SK-N-MC (cell line): Measurements from ENCODE around the gene COL18A1.

Experiments
- EZH2 ChIP-seq: fragments of 200-600 bp; sonication (generic); IDR thresholded peaks from one replicate; pipeline ENCODE4 v1.6.1; 2017; ENCODE audit warnings: antibody characterized with exemption
- POLR2AphosphoS5 ChIP-seq: IDR thresholded peaks from 2 replicates; pipeline ENCODE4 v1.6.1; 2012; ENCODE audit warnings: mild to moderate bottlenecking, low read depth, low read length, borderline replicate concordance

DNA sequence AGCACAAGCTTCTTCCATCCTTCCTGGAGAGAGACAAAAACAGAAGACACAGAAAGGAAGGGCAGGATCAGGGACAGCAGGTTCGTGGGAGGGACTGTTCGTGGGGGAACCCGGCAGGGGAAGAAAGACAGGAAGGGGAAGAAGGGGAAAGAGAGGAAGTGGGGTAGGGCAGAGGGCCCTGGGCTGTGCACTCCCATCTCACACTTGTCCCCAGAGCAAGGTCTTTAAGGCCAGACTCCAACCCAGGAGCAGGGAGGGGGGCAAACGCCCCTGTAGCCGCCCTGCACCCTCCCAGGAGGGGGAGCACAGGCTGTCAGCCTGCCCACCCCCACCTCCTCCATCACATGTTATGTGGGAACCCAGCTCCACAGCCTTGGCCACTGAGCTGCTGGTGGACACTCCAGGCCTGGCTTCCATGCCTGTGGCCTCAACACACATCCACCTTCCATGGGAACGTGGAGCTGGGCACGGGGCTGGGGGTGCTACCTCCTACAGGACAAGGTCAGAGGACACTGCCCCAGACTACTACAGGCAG is 127.9 kb downstream of the COL18A1 start:
- TF ChIP-seq POLR2AphosphoS5, result no peak
- no peak for TF ChIP-seq EZH2
